Stimulated activated CD8-positive, alpha-beta memory T cell treated with anti-CD3 and anti-CD28 coated beads, Interleukin-7, amount 100 ng/mL, for 48 hours (primary cell): Measurements from ENCODE around the gene CRYBG2.
"Not testable (repeated sequence)": the region's sequence is repeated elsewhere in the genome, so short reads cannot be mapped to it uniquely, and the experiment has no call there.

Experiments
- DNase-seq, 2 donors: peaks; one replicate each; pipeline ENCODE4 v3.0.0-alpha.2; 2020; ENCODE audit warnings: low read depth in 1 of 2; ENCODE audit errors: extremely low read depth in 1 of 2

Gene CRYBG2

GRCh38 chr1:26296340-26297056 lies 57.4 kb downstream of the CRYBG2 start:
- no peak for DNase-seq

- DNase-seq: no peak
Observed at GRCh38 chr1:26295194-26296138, 58.5 kb downstream of the CRYBG2 start.

- DNase-seq: no peak
Observed at GRCh38 chr1:26293911-26294463, 59.9 kb downstream of the CRYBG2 start.

GRCh38 chr1:26292735-26293134 lies 61.2 kb downstream of the CRYBG2 start:
- DNase-seq: not testable (repeated sequence)

GRCh38 chr1:26291939-26292338 lies 62.0 kb downstream of the CRYBG2 start:
- DNase-seq: no peak

- no peak for DNase-seq
Observed at GRCh38 chr1:26291433-26291832, 62.5 kb downstream of the CRYBG2 start.

- no peak for DNase-seq
Observed at GRCh38 chr1:26290882-26291261, 63.1 kb downstream of the CRYBG2 start.

GRCh38 chr1:26290122-26290881 lies 63.6 kb downstream of the CRYBG2 start:
- DNase-seq: no peak

- no peak for DNase-seq
Observed at GRCh38 chr1:26289158-26290059, 64.5 kb downstream of the CRYBG2 start.

GRCh38 chr1:26288311-26288941 lies 65.5 kb downstream of the CRYBG2 start:
- peak in 1 of 2 donors; percentile 84 for DNase-seq

GRCh38 chr1:26287811-26288210 lies 66.1 kb downstream of the CRYBG2 start:
- DNase-seq: no peak

GRCh38 chr1:26287033-26287711 lies 66.8 kb downstream of the CRYBG2 start:
- DNase-seq: no peak

GRCh38 chr1:26286064-26286416 lies 67.9 kb downstream of the CRYBG2 start:
- DNase-seq: no peak

- no peak for DNase-seq
Observed at GRCh38 chr1:26285366-26286063, 68.4 kb downstream of the CRYBG2 start.

- DNase-seq: peak; percentile 86 to 99
Observed at GRCh38 chr1:26284597-26285347, 69.2 kb downstream of the CRYBG2 start.

- DNase-seq: no peak
Observed at GRCh38 chr1:26283871-26284596, 69.9 kb downstream of the CRYBG2 start.

GRCh38 chr1:26283279-26283853 lies 70.6 kb downstream of the CRYBG2 start:
- DNase-seq: no peak
